ENCODE results near the gene WWC2. TPM values are rescaled to one million over a fixed set of nuclear protein-coding genes. Genes with fewer than 3 reads are reported as not detected.

Gene WWC2
- total RNA-seq, 4 donors from 2014 or later = 6.6 to 79.7 (median 9.4) TPM

GRCh38 chr4:183153190-183153916, 54.3 kb downstream of the WWC2 start:
- DNase-seq = no peak
- H3K9me3 ChIP-seq = no peaks in the 10 kb centered on the region
- H3K27ac ChIP-seq = no peak overlapping the region
- H3K27me3 ChIP-seq = no peaks in the 10 kb centered on the region
- 89 to 91% methylated on average over 6 of the region's 6 CpGs for WGBS, 2 donors (ENCODE audit: low coverage in 1 of 2)
- H3K36me3 ChIP-seq = no peaks in the 10 kb centered on the region
- peaks cover 0 to 14% (median 2%) of the 10 kb centered on the region in 4 donors for H3K4me1 ChIP-seq
- TF ChIP-seq EP300 (IDR thresholded peaks at IDR 0.05; ENCODE audit: low read depth) (no peak), POLR2A (IDR thresholded peaks at IDR 0.05) (no peak), CTCF (IDR thresholded peaks at IDR 0.05) (no peak), POLR2AphosphoS5 (IDR thresholded peaks at IDR 0.05) (no peak)
- intact Hi-C loops (cut with DNase I; ENCODE audit: low total_unique reads) = no loop called here
- no peak overlapping the region for H3K4me3 ChIP-seq
- in situ Hi-C loops (cut with MboI; ENCODE audit: low pct_ligation_motif_present in 1 of 4, low pct_unique_long_range_greater_than_20kb in 1 of 4, low sequenced_read_pairs in 3 of 4) = no loop called here

GRCh38 chr4:183154701-183155391, 55.8 kb downstream of the WWC2 start:
- no peaks in the 10 kb centered on the region for H3K36me3 ChIP-seq
- intact Hi-C loops (cut with DNase I; ENCODE audit: low total_unique reads) = no loop called here
- no peaks in the 10 kb centered on the region for H3K9me3 ChIP-seq
- H3K4me1 ChIP-seq = peaks cover 0 to 14% (median 2%) of the 10 kb centered on the region in 4 donors
- DNase-seq = peak; percentile 14
- in situ Hi-C loops (cut with MboI; ENCODE audit: low pct_ligation_motif_present in 1 of 4, low pct_unique_long_range_greater_than_20kb in 1 of 4, low sequenced_read_pairs in 3 of 4) = no loop called here
- WGBS, 2 donors (ENCODE audit: low coverage in 1 of 2) = 46% methylated on average over 8 to 10 of the region's 10 CpGs
- no peak overlapping the region for H3K27ac ChIP-seq
- H3K4me3 ChIP-seq = no peak overlapping the region
- no peaks in the 10 kb centered on the region for H3K27me3 ChIP-seq
- TF ChIP-seq POLR2A (IDR thresholded peaks at IDR 0.05) (no peak), EP300 (IDR thresholded peaks at IDR 0.05; ENCODE audit: low read depth) (no peak), CTCF (IDR thresholded peaks at IDR 0.05) (no peak), POLR2AphosphoS5 (IDR thresholded peaks at IDR 0.05) (no peak)

DNA sequence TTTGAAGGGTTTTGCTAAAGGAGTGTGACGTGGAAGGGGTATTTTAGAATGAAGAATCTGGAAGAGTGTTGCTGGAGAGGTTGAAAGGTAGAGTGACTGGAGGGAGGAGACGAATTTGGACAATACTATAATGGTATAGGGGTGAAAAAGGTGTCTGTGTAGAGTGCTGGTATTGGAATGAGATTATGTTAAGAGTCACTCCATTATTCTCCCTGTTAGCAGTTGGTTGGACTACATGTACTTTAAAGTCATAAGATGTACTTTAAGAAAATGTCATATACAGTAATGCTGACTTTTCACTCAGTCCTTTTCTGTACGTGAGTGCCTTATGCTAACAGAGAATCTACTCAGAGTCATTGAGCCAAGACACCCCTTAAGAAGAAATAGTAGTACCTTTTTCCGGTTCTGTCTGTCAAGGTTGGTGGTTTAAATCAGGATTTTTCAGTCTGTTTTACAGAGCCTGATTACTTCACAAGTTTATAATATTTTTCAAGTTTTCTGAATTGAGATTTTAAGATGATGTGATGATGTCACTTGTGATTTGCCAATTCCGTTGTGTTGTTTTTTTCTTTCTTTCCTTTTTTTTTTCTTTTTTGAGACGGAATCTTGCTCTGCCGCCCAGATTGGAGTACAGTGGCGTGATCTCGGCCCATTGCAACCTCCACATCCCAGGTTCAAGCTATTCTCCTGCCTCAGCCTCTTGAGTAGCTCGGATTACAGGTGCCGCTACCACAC, 56.6 kb downstream of the WWC2 start:
- no peaks in the 10 kb centered on the region for H3K36me3 ChIP-seq
- 88% methylated on average over 10 to 11 of the region's 11 CpGs for WGBS, 2 donors (ENCODE audit: low coverage in 1 of 2)
- no peaks in the 10 kb centered on the region for H3K27me3 ChIP-seq
- H3K9me3 ChIP-seq = no peaks in the 10 kb centered on the region
- H3K27ac ChIP-seq = no peak overlapping the region
- TF ChIP-seq EP300 (IDR thresholded peaks at IDR 0.05; ENCODE audit: low read depth) (no peak), POLR2A (IDR thresholded peaks at IDR 0.05) (no peak), POLR2AphosphoS5 (IDR thresholded peaks at IDR 0.05) (no peak), CTCF (IDR thresholded peaks at IDR 0.05) (no peak)
- H3K4me1 ChIP-seq = peaks cover 0 to 14% (median 2%) of the 10 kb centered on the region in 4 donors
- in situ Hi-C loops (cut with MboI; ENCODE audit: low pct_ligation_motif_present in 1 of 4, low pct_unique_long_range_greater_than_20kb in 1 of 4, low sequenced_read_pairs in 3 of 4) (no loop called here), intact Hi-C loops (cut with DNase I; ENCODE audit: low total_unique reads) (no loop called here)
- DNase-seq = no peak
- H3K4me3 ChIP-seq = no peak overlapping the region

DNA sequence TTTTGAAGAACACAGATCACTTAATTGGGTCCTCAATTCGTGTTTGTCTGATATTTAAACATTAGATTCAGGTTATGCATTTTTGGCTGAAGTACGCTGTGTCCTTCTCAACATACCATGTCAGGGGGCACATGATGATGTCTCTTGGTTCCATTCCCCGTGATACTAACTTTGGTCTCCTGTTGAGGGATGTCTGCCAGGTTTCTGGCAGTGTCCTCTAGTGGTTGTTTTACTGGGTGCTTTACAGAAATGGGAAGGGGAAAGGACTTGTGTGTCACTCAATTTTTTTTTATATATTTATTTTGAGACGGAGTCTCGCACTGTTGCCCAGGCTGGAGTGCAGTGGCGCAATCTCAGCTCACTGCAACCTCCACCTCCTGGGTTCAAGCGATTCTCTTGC, 58.2 kb downstream of the WWC2 start:
- intact Hi-C loops (cut with DNase I; ENCODE audit: low total_unique reads) (no loop called here), in situ Hi-C loops (cut with MboI; ENCODE audit: low pct_ligation_motif_present in 1 of 4, low pct_unique_long_range_greater_than_20kb in 1 of 4, low sequenced_read_pairs in 3 of 4) (no loop called here)
- 73 to 89% methylated on average over 3 to 7 of the region's 7 CpGs for WGBS, 2 donors (ENCODE audit: low coverage in 1 of 2)
- H3K4me3 ChIP-seq = no peak overlapping the region
- no peaks in the 10 kb centered on the region for H3K27me3 ChIP-seq
- H3K36me3 ChIP-seq = no peaks in the 10 kb centered on the region
- H3K4me1 ChIP-seq = peaks cover 0 to 14% (median 2%) of the 10 kb centered on the region in 4 donors
- TF ChIP-seq CTCF (IDR thresholded peaks at IDR 0.05) (no peak), POLR2A (IDR thresholded peaks at IDR 0.05) (no peak), EP300 (IDR thresholded peaks at IDR 0.05; ENCODE audit: low read depth) (no peak), POLR2AphosphoS5 (IDR thresholded peaks at IDR 0.05) (no peak)
- H3K27ac ChIP-seq = no peak overlapping the region
- no peaks in the 10 kb centered on the region for H3K9me3 ChIP-seq
- DNase-seq = no peak
